HepG2 (cell line): ENCODE measurements around the gene PIGW. TPM values are rescaled to one million over a fixed set of nuclear protein-coding genes. Genes with fewer than 3 reads are reported as not detected.

ENCODE experiments used
- CEBPG ChIP-seq: IDR thresholded peaks from 2 replicates; pipeline ENCODE4 v1.6.1; 2016
- CHD4 ChIP-seq: fragments of 200-600 bp; sonication (generic); IDR thresholded peaks from 2 replicates; pipeline ENCODE4 v1.7.0; 2017; ENCODE audit warnings: mild to moderate bottlenecking, low read length, borderline replicate concordance
- ELF4 ChIP-seq: sonication (generic); formaldehyde crosslinking; IDR thresholded peaks from 2 replicates; pipeline ENCODE4 v1.5.0; 2020; ENCODE audit warnings: missing genetic modification reagents, mild to moderate bottlenecking, moderate library complexity, borderline replicate concordance
- RAD21 ChIP-seq: fragments of 450-650 bp; formaldehyde crosslinking; IDR thresholded peaks from 2 replicates; pipeline ENCODE4 v1.5.0; 2020; ENCODE audit warnings: mild to moderate bottlenecking
- TCF12 ChIP-seq, 2 experiments: fragments of 450-650 bp in 1 of 2; sonication (generic) in 1 of 2; formaldehyde crosslinking in 1 of 2; IDR thresholded peaks; 2 replicates each; pipeline versions ENCODE4 v1.6.1 to v1.8.0; 2017 to 2022; ENCODE audit warnings: antibody characterized with exemption in 1 of 2, mild to moderate bottlenecking in 1 of 2, missing genetic modification reagents in 1 of 2, moderate library complexity in 1 of 2
- U2AF2 ChIP-seq: fragments of 200-400 bp; formaldehyde crosslinking; IDR thresholded peaks from 2 replicates; pipeline ENCODE4 v1.6.1; 2017; ENCODE audit warnings: low read depth, mild to moderate bottlenecking, low read length
- ZNF121 ChIP-seq: sonication (generic); formaldehyde crosslinking; IDR thresholded peaks from 2 replicates; pipeline ENCODE4 v1.5.0; 2020; ENCODE audit warnings: mild to moderate bottlenecking, missing genetic modification reagents
- ZNF224 ChIP-seq: sonication (generic); formaldehyde crosslinking; IDR thresholded peaks from 2 replicates; pipeline ENCODE4 v1.5.0; 2020; ENCODE audit warnings: mild to moderate bottlenecking, missing genetic modification reagents
- ZNF326 ChIP-seq: sonication (generic); formaldehyde crosslinking; IDR thresholded peaks from 2 replicates; pipeline ENCODE4 v1.4.0; 2020; ENCODE audit warnings: missing genetic modification reagents, borderline replicate concordance
- ZNF484 ChIP-seq: sonication (generic); formaldehyde crosslinking; IDR thresholded peaks from 2 replicates; pipeline ENCODE4 v1.5.1; 2020; ENCODE audit warnings: mild to moderate bottlenecking, low read depth, missing genetic modification reagents, borderline replicate concordance
- ZNF788 ChIP-seq: sonication (generic); formaldehyde crosslinking; IDR thresholded peaks from 2 replicates; pipeline ENCODE4 v1.5.0; 2020; ENCODE audit warnings: mild to moderate bottlenecking, missing genetic modification reagents, borderline replicate concordance
- ZNF891 ChIP-seq: sonication (generic); formaldehyde crosslinking; IDR thresholded peaks from 2 replicates; pipeline ENCODE4 v1.5.0; 2020; ENCODE audit warnings: mild to moderate bottlenecking, missing genetic modification reagents
- polyA plus RNA-seq, 8 experiments: library from polyadenylated mRNA; depleted of rRNA in 3 of 8; stranded (reverse) in 7 of 8; unstranded in 1 of 8; fragments of >200 nt; fragmentation: Illumina TruSeq in 4 of 8; extraction: Trizol in 4 of 8; gene quantifications; 2 replicates each; pipeline versions ENCODE4 v1.2.1 to v1.2.3, GENCODE V29; 2011 to 2016; ENCODE audit warnings: low read depth in 4 of 8, missing spikeins in 1 of 8, mixed read lengths in 1 of 8; ENCODE audit not compliant: insufficient read depth in 1 of 8
- total RNA-seq, 5 experiments: library from RNA; depleted of rRNA; stranded (reverse); fragments of >200 nt; fragmentation: Illumina TruSeq; extraction: Trizol; gene quantifications; 2 replicates each; pipeline ENCODE4 v1.2.3, GENCODE V29; 2016; ENCODE audit warnings: low read depth in 1 of 5
- TF ChIP-seq, protein P1 (sequence below): sonication (generic); formaldehyde crosslinking; conservative IDR thresholded peaks from 2 replicates; pipeline ENCODE4 v1.8.1; 2023; ENCODE audit warnings: missing genetic modification reagents
- TF ChIP-seq, protein P2 (sequence below): sonication (generic); formaldehyde crosslinking; IDR thresholded peaks from 2 replicates; pipeline ENCODE4 v1.4.0; 2020; ENCODE audit warnings: mild to moderate bottlenecking, missing genetic modification reagents
- TF ChIP-seq, protein P3 (sequence below): sonication (generic); formaldehyde crosslinking; IDR thresholded peaks from 2 replicates; pipeline ENCODE4 v1.5.0; 2020; ENCODE audit warnings: missing genetic modification reagents
- TF ChIP-seq, protein P4 (sequence below): sonication (generic); formaldehyde crosslinking; IDR thresholded peaks from 2 replicates; pipeline ENCODE4 v1.8.0; 2022; ENCODE audit warnings: mild to moderate bottlenecking, missing genetic modification reagents; ENCODE audit not compliant: insufficient replicate concordance
- TF ChIP-seq, protein P5 (sequence below): sonication (generic); formaldehyde crosslinking; IDR thresholded peaks from 2 replicates; pipeline ENCODE4 v1.9.0; 2022; ENCODE audit warnings: missing genetic modification reagents, mild to moderate bottlenecking, borderline replicate concordance
- TF ChIP-seq, protein P6 (sequence below): sonication (generic); formaldehyde crosslinking; IDR thresholded peaks from 2 replicates; pipeline ENCODE4 v1.4.0; 2020; ENCODE audit warnings: missing genetic modification reagents, low read depth, mild to moderate bottlenecking, borderline replicate concordance

Gene PIGW
- total and polyA plus RNA-seq, 2 of the 13 experiments (the other 11 are each of a cell fraction or from before 2014, with no cell fraction given), result 9.0 to 24.0 TPM

DNA sequence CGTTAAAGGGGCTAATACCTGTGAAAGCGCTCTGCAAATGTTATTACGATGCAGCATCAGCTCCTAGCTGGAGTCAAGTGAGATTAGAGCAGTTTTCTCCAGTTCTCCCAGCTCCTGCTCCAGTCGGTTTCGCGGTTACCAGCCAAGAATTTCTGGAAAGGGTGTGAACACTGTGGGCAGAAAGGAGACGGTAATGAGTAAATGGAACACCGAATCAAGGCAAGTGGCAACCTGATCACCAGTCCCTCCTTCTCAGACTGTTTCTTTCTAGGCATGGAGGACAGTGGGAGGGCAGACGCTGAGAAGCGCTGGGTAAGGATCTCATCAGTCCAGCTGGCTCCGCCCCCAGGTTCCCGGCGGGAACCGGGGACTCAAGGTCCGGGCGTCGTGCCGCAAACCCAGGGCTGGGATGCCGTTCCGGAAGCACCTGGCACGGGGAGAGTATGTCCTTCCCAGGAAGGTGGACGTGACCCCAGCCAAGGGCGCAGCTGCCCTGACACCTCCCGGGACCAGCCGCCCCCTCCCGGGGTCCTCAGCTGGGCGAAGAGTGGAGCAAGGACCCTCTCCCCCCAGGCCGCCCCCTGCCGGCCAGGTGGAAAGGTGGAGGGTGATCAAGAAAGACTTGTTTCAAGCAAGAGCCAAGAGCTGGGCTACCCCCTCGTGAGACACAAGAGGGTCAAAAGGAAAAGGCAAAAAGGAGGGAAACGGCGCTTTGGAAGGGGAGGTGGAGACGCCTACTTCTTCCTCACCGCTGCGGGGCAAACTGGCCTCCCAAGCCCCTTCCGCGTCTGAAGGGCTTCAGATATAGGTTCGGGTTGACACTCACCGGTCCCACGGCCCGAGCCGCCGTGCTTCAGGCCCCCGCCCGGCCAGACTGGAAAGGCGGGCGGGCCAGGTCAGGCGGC, 600 bp upstream of the PIGW start (continued):
- TF ChIP-seq, protein P1, sequence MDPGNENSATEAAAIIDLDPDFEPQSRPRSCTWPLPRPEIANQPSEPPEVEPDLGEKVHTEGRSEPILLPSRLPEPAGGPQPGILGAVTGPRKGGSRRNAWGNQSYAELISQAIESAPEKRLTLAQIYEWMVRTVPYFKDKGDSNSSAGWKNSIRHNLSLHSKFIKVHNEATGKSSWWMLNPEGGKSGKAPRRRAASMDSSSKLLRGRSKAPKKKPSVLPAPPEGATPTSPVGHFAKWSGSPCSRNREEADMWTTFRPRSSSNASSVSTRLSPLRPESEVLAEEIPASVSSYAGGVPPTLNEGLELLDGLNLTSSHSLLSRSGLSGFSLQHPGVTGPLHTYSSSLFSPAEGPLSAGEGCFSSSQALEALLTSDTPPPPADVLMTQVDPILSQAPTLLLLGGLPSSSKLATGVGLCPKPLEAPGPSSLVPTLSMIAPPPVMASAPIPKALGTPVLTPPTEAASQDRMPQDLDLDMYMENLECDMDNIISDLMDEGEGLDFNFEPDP (CRISPR knock-in tag), result no peak
- TF ChIP-seq ZNF326 (CRISPR knock-in tag), result no peak
- TF ChIP-seq ZNF484 (CRISPR knock-in tag), result no peak
- TF ChIP-seq ZNF121 (CRISPR knock-in tag), result no peak
- TF ChIP-seq RAD21, result 0 out of 2 replicates have a peak, but pooled peaks have one; percentile 20
- TF ChIP-seq, protein P2, sequence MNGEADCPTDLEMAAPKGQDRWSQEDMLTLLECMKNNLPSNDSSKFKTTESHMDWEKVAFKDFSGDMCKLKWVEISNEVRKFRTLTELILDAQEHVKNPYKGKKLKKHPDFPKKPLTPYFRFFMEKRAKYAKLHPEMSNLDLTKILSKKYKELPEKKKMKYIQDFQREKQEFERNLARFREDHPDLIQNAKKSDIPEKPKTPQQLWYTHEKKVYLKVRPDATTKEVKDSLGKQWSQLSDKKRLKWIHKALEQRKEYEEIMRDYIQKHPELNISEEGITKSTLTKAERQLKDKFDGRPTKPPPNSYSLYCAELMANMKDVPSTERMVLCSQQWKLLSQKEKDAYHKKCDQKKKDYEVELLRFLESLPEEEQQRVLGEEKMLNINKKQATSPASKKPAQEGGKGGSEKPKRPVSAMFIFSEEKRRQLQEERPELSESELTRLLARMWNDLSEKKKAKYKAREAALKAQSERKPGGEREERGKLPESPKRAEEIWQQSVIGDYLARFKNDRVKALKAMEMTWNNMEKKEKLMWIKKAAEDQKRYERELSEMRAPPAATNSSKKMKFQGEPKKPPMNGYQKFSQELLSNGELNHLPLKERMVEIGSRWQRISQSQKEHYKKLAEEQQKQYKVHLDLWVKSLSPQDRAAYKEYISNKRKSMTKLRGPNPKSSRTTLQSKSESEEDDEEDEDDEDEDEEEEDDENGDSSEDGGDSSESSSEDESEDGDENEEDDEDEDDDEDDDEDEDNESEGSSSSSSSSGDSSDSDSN (CRISPR knock-in tag), result no peak; the same call in 1 of the 2 replicates
- TF ChIP-seq ZNF224 (CRISPR knock-in tag), result peak; percentile 42; the same call in 1 of the 2 replicates
- TF ChIP-seq, protein P3, sequence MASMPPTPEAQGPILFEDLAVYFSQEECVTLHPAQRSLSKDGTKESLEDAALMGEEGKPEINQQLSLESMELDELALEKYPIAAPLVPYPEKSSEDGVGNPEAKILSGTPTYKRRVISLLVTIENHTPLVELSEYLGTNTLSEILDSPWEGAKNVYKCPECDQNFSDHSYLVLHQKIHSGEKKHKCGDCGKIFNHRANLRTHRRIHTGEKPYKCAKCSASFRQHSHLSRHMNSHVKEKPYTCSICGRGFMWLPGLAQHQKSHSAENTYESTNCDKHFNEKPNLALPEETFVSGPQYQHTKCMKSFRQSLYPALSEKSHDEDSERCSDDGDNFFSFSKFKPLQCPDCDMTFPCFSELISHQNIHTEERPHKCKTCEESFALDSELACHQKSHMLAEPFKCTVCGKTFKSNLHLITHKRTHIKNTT (CRISPR knock-in tag), result no peak
- TF ChIP-seq ZNF788 (CRISPR knock-in tag), result no peak
- TF ChIP-seq, protein P4, sequence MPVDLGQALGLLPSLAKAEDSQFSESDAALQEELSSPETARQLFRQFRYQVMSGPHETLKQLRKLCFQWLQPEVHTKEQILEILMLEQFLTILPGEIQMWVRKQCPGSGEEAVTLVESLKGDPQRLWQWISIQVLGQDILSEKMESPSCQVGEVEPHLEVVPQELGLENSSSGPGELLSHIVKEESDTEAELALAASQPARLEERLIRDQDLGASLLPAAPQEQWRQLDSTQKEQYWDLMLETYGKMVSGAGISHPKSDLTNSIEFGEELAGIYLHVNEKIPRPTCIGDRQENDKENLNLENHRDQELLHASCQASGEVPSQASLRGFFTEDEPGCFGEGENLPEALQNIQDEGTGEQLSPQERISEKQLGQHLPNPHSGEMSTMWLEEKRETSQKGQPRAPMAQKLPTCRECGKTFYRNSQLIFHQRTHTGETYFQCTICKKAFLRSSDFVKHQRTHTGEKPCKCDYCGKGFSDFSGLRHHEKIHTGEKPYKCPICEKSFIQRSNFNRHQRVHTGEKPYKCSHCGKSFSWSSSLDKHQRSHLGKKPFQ, result no peak
- no peak for TF ChIP-seq U2AF2
- TF ChIP-seq, protein P5, sequence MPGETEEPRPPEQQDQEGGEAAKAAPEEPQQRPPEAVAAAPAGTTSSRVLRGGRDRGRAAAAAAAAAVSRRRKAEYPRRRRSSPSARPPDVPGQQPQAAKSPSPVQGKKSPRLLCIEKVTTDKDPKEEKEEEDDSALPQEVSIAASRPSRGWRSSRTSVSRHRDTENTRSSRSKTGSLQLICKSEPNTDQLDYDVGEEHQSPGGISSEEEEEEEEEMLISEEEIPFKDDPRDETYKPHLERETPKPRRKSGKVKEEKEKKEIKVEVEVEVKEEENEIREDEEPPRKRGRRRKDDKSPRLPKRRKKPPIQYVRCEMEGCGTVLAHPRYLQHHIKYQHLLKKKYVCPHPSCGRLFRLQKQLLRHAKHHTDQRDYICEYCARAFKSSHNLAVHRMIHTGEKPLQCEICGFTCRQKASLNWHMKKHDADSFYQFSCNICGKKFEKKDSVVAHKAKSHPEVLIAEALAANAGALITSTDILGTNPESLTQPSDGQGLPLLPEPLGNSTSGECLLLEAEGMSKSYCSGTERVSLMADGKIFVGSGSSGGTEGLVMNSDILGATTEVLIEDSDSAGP (CRISPR knock-in tag), result no peak
- no peak for TF ChIP-seq TCF12 (IDR thresholded peaks at IDR 0.05)
- no peak for TF ChIP-seq TCF12 (CRISPR knock-in tag; IDR thresholded peaks at IDR 0.05)
- TF ChIP-seq ELF4 (CRISPR knock-in tag), result no peak
- TF ChIP-seq CEBPG, result no peak
- TF ChIP-seq, protein P6, sequence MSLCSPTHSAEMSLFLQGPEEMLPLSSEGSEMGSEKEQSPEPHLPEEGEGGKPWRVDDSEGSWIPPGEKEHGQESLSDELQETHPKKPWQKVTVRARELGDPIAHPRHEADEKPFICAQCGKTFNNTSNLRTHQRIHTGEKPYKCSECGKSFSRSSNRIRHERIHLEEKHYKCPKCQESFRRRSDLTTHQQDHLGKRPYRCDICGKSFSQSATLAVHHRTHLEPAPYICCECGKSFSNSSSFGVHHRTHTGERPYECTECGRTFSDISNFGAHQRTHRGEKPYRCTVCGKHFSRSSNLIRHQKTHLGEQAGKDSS (CRISPR knock-in tag), result no peak
- TF ChIP-seq CHD4, result no peak
- TF ChIP-seq ZNF891 (CRISPR knock-in tag), result no peak
